ENCODE measurements around the gene HEG1.

Gene HEG1

DNA sequence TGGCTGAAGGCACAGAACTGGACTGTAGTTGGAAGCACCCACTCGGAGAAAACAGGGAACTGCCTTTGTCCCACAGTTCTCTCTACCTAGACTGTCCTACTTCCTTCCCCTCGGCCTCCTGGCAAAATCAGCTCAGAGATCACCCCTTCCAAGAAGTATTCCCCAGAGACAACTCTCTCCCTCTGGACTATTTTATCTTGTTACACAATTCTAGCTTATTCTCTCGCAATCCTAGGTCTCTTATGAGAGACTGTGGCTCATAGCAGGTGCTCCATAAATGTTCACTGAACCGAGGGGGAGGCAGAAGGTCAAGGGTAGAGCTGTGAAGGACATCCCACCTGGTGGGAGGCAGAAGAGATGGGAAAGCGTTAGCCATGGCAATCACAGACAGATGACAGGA lies 10.6 kb downstream of the HEG1 start:
- DNase-seq (ENCODE audit: low read depth): no peak

DNA sequence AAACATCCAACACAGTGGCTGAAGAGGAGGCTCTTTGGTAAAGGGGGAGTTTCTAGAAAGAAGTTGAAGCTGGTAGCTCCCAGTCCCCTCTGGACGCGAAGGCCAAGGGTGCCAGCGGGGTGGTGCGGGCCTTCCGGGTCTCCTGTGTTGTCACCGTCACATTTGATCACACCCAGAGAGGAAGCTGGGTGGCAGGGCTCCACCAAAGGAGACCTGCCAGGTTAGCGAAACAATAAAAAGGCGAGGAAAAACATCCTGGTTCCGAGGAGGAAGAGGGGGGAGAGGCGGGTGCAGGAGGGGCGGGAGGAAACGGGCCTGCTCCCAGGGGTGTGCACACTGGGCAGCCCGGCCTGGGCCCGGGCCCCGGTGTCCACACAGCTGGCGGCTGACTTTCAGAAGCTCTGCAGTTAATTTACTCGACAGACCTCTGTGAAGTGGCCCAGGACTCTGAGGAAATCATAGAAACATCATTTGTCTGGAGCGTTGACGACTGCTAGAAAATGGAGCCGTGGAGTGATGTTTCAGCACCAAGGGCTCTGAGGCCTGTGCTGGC lies 12.1 kb downstream of the HEG1 start:
- no peak for DNase-seq (ENCODE audit: low read depth)

DNA sequence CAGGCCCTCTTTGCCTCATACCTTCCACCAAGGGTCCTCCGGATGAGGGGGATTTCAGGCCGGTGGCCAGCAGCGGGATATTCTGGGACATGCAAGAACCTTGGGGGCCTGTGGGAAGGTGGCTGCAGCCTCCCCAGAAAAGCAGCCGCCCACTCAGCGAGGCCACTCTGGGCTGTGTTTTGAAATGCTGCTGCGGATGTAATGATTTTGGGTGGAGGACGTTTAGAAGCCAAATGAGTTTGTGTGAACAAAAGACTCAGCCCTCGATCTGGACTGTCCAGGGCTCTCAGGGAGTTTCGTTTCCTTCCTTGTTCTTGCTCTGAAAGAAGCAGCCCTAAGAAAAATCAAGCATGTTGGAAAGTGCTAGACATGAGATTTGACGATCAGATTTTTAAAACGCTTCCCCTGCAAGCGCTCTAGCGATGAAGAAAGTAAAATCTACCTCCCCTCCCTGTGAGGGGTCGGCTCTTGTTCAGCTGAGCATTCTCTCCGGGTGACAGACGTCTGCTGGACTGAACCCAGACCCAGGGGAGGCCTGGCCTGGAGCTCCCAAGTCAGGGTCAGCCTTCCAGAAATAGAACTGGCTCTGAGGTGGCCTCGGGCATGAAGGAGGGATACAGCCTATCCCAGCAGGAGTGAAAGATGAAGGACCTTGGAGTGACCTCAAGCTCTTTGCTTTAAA lies 12.9 kb downstream of the HEG1 start:
- DNase-seq (ENCODE audit: low read depth): no peak

DNA sequence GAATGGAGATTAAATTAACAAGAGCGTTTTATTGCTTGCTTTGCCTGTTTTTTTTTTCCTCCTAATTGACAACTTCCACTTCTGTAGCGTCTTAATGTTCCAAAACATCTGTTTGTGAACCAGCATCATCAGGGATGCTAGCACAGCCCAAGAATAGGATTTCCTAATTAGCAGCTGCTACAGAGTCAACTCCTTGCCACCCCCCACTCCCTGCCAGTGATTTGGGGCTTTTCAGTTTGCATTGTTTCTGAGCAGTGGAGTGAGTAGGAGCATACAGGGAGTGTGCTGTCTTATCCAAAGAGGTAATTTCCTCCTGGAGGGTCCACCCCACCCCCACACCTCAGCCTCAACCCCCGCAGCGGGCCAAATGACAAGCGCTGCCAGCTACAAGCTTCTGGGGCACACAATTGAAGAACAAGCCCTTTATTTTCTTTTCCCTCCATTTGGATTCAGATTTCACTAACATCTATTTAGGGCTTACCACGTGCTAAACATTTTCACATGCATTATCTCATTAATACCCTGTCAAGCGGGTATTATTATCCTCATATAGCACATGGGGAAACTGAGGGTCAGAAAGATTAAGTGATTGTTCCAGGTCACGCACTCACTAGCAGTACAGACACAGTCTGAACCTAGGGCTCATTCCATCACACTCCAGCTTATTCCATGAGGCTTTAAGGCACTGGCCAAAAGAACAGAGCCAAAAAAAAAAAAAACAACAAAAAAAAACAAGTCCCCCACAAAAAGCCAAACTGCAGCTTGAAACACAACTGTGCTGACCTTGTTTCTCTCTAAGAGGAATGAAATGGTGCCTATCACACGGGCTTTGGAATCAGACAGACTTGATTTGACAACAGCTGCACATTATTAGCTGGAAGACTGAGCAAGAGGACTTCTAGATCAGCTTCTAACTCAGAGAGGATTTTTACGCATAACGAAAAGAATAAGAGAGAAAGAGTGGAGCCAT lies 16.4 kb downstream of the HEG1 start:
- DNase-seq (ENCODE audit: low read depth): no peak

DNA sequence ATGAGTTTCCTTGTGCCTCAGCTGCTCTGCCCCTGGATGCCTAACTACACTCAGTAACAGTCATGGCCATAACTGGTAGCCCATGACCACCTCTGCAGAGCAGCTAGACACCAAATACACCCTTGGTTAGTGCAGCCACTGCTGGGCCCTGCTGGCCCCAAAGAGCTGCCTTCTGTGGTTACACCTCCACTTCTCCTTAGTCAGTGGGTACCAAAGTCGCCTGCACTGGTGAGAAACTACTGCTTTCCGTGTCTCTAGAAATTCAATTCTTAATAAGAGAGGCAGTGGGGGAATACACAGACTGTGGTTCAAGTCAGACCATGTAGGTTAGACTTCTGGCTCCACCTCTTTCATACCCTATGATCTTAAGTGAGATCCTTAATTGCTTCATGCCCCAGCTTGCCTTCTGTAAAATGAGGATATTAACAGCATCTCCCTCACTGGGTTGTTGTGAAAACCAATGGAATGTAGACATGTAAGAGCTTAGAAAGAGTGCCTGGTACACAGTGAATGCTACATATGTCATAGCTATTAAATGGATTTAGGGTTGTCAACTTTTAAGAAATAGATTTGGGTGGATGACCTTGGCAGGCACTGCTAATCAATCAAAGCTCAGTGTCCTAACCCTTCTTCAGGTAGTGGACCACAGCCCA lies 18.2 kb downstream of the HEG1 start:
- DNase-seq (ENCODE audit: low read depth): no peak

DNA sequence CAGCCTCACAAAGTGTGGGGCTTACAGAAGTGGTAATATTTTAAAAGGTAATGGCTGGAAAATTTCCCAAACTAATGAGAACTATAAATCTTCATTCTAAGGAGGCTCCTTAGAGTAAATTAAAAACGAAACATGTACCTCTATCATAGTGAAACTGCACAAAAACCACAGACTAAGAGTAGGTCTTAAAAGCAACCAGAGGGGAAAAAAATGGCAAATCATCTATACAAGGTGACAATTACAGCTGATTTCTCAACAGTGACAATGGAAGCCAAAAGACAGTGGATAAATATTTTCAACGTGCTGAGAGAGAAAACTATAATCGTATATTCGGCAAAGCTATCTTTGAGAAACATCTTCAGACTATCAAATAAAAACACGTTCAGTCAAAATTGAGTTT lies 20.6 kb downstream of the HEG1 start:
- no peak for DNase-seq (ENCODE audit: low read depth)

DNA sequence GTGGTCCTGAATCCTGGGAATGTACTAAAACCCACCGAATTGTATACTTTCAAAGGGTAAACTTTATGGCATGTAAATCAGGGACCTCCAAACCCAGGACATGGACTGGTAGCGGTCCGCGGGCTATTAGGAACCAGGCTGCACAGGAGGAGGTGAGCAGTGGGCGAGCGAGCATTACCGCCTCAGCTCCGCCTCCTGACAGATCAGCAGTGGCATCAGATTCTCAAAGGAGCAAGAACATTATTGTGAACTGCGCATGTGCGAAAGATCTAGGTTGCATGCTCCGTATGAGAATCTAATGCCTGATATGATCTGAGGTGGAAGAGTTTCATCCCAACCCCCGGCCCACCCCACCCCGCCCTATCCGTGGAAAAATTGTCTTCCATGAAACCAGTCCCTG lies 22.2 kb downstream of the HEG1 start:
- DNase-seq (ENCODE audit: low read depth): no peak

DNA sequence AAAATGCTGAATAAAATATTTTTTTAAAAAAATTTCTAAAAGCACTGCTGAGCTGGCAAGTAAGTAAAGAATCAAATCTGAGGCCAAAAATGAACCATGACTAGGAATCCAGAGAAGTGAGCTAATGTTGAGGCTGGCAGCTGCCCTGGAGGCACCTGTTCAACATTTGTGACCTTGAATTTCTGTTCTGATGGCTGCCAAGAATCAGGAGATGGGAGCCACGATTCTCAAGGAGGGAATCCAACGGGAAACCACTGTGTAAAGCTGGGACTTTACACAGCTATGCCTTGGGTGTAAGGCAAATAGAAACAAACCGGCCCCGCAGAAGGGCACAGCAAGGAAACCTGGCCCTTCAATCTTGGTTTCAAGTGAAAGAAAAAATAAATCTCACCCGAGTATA lies 22.7 kb downstream of the HEG1 start:
- DNase-seq (ENCODE audit: low read depth): no peak

DNA sequence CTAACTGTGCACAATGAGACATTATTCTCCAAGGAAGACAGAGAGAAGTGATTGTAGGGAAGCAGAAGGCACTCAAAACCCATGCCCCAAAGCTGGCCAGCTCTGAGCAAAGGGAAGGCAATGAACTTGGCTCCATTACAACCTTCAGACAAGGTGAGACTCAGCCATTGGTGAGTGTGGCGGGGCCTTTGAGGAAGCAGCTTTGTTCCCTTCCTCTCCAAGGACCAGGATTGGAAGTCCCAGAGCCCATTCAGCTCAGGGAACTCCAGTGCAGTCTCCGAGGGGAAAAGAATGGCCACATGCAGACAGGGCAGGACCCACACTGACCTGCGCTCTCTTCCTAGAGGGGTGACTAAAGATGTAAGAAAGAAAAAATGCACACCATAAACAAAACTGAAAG lies 23.1 kb downstream of the HEG1 start:
- DNase-seq (ENCODE audit: low read depth): no peak

DNA sequence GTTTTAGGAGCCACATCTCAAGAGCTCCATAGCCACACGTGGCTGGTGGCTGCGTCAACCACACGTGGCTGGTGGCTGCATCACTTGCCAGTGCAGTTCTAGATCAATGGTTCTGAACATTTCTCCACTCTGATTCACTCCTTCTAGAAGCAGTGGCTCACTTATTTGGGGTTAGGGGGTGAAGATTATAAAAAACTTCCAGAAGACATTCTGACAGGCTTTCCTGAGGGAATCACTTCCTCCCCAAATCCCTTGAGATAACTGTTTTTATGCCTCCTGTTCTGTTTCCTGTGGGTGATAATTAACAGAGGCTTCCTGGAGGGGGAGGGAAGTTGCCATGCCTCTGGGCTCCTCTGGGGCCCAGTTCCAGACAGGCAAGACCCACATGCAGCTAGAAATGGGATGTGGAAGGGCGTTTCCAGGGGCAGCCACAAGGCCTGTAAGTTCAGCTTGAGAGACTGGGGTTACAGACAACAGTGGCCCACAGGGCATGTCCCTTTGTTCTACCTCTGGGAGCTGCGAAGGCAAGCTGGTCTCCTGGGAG lies 23.6 kb downstream of the HEG1 start:
- no peak for DNase-seq (ENCODE audit: low read depth)

DNA sequence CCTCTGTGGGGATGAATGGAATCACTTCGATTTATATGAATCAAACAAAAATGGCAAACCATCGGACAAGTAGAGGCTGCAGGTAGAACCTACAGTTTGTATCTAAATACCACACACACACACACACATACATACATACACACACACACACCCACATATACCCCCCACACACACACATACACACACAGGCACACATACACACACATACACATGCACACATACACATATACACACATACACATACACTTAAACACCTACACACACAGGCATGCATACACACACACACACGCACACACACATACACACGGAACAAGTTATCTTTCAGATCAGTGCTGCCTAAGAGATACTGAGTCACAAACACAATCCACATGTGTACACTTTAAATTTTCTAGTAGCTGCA lies 24.3 kb downstream of the HEG1 start:
- no peak for DNase-seq (ENCODE audit: low read depth)

DNA sequence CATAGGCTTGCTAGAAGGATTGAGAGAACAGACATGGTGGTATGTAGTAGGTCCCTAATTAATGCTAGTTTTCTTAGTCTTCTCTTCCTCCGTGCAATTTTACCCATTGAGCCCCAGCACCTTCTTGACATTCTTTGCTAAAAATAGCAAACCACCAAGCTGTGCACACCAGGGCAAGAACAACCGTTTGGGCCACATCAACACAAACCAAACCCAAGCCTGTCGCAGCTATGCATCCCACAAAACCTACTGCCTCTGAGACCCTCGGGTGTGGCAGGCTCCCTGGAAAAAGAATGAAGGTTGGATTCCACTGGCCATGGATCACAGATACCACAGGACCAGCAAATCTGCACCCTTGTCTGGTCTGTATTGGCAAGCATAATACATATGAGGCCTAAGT lies 27.1 kb downstream of the HEG1 start:
- no peak for DNase-seq (ENCODE audit: low read depth)

DNA sequence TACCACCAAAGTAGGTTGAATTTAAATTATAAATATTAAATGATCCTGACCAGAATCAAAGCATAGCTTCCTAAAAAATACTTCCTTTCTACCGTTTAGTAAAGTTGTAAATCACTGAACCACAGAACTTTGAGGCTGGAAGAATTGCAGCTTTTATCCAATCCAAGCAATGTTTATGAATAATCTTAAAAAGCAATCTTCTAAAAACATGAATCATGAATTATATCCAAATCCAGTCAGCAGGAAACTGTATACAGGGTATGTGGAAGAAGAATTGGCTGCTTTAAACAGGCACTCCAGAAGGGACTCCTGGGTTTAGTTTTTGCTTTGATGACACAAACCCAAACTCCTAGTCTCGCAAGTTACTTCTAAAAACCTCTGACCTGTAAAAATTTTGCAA lies 30.2 kb downstream of the HEG1 start:
- no peak for DNase-seq (ENCODE audit: low read depth)

DNA sequence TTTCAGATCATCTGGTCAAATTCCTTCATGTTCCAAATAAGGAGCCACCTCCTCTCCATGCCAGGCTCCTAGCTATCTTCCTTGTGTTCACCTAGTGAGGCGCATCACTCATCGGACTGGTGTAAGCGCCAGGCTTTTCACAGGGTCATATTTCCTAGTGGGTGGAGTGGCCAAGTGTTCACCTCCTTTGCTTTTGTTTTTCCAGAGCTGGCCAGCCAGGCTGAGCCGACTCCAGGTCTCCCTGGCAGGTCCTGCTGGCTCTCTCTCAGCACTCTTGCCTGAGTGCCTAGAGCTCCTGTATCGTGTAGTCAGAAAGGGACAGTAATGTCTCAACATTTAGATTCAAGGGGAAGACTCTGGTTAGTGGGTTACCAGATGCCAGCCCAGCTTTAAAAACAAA lies 31.0 kb downstream of the HEG1 start:
- no peak for DNase-seq (ENCODE audit: low read depth)

DNA sequence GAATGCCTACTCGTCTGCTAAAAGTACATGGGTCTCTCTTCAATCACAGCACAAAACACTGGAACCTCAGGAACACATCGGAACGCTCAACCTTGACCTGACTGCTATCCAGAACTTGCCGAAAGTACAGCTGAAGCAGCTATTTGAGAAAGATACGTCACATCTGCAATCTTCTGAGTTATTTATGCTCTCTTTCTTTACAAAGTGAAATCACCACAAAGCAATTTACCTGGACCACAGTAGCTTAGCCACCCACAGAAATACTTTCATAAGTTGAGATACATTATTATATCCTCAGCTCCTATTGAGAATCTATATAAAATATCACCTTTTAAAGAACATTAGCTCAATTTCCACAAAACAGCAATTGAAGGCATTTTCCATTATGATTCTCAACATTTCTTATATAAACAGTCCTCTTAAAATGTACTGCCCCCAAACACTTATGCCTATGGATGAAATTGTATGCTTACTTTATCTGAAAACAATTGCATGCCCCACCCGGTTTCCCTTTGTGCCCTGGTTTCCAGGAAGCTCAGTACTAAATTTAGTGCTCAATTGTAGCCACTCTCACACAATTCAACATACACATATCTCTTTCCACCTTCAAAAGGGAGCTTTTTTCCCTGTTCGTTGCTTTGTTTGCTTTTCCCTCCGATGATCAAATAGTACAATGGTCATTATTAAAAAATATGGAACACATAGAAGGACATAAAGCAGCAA lies 31.8 kb downstream of the HEG1 start:
- DNase-seq (ENCODE audit: low read depth): no peak

DNA sequence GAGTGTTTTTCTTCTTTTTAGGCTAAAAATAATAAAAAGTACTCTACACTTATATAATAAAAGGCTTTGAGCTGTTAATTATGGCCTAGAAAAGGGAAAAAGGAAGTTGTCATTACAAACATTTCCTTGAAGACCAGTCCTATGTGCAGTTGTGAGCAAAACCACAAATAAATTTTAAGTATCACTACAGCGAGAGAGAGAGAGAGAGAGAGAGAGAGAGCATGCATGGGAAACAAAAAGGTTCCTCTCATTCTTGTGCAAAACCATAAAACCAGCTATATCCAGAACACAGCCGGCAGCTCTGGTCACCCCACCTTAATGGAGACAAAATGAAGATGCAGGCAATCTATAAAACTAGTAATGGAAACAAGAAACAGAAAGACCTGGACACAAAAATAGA lies 33.6 kb downstream of the HEG1 start:
- DNase-seq (ENCODE audit: low read depth): no peak

DNA sequence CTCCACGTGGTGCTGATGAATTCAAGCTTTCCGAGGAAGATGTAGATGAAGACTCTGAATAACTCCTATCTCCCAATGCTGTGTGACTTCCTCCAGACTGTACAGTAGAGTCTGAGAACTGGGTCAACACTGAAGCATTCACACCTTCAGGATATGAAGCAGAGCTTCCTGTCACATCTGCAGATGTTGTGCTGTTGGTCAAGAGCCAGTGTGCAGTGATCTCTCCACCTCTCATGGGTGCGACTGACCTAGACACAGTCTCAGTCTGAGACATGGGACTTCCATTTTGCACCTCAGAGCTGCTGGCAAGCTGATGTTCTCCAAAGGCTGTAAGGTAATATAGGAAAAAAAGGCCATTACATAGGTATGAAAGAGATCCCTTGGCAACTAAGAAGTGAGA lies 36.5 kb downstream of the HEG1 start:
- no peak for DNase-seq (ENCODE audit: low read depth)

DNA sequence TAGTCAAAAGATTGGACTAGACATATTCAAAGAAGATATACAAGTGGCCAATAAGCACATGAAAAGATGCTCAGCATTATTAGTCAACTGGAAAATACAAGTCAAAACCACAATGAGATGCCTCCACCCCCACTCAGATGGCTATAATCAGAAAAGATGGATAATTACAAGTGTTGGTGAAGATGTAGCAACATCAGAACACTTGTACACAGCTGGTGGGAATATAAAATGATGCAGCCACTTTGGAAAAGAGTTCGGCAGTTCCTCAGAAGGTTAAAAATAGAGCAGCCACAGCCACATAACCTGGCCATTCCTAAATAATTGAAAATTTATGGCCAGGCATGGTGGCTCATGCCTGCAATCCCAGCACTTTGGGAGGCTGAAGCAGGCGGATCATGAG lies 38.4 kb downstream of the HEG1 start:
- no peak for DNase-seq (ENCODE audit: low read depth)

DNA sequence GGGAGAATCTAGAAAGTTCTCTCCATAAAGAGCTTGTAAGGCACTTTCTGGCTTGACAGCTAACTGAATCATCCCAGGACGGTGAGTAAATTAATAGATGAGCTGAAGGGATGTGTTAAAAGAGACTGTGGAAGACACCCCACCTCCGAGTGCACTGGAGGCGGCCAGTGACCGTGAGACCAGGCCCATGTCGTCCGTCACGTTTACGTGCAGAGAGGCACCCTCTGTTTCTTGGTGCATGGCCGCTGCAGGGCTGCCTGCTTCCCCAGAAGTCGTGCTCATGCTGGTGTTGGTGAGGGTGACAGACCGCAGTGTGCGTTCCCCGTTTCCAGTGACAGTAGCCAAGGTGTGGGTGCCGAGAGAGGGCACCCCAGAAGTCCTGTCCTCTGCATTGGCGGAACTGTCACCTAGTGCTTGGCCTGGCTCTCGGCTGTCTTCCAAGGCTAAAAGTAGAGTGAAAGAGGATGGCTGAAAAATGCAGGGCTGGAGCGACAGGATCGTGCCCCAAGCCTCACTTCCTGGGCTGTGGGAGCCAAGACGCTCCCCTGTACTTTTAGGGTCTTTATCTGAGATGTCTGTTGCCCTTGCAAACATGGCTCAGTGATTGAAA lies 41.1 kb downstream of the HEG1 start:
- no peak for DNase-seq (ENCODE audit: low read depth)

DNA sequence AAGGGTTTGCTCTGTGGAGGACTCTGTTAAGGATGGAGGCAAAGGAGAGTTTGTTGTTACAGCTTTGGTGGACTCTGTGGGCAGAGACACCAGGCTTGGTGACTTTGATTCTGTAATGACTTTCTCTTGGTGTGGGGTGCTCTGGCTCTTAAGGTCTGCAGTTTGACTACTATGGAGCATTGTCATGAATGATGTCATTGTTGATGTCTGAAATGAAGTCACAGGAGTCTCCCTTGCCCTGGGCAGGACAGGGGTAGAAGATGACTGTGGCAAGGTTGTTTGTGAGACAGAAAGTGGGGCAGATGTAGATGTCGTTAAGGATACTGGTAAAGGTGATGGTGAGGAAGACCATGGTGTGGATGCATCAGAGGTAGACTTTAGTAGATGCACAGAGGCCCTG lies 42.7 kb downstream of the HEG1 start:
- no peak for DNase-seq (ENCODE audit: low read depth)

DNA sequence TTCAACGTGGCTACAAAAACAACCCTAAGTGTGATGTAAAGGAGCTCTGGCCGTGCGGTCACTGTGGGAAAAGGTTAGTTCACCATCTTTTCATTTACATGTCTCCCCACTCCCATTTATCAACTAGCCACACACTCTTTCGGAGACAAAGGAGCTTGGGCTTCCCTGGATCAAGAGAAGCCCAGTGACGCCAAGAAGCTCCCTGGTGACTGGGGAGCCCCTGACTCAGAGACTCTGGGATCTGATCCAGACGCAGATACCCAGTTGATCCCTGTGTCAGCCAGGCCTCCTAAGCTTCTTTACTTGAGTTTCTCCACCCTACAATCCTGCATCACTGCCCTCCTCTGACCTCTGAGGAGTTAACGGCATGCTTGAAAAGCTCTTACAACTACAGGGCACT lies 43.9 kb downstream of the HEG1 start:
- no peak for DNase-seq (ENCODE audit: low read depth)

Measured in stimulated activated CD8-positive, alpha-beta memory T cell treated with anti-CD3 and anti-CD28 coated beads, Interleukin-12 subunit alpha, Interleukin-12 subunit beta, amount 100 ng/mL, for 1 hour (primary cell).